Testis (tissue), 3 donors: ENCODE measurements around the gene THADA. TPM values are rescaled to one million over a fixed set of nuclear protein-coding genes. Genes with fewer than 3 reads are reported as not detected.

Experiments used
- DNase-seq: peaks from one replicate; pipeline ENCODE4 v3.0.0-alpha.2; 2019
- H3K27ac ChIP-seq, 2 donors: fragments of 200-600 bp; sonication (generic); one replicate each; pipeline ENCODE4 v1.5.1; 2019
- H3K27me3 ChIP-seq: fragments of 200-600 bp; sonication (generic); one replicate; pipeline ENCODE4 v1.5.1; 2019
- H3K36me3 ChIP-seq: fragments of 200-600 bp; sonication (generic); one replicate; pipeline ENCODE4 v1.5.1; 2017; ENCODE audit warnings: low read depth; ENCODE audit errors: missing control alignments
- H3K4me1 ChIP-seq: fragments of 200-600 bp; sonication (generic); one replicate; pipeline ENCODE4 v1.5.1; 2019
- H3K4me3 ChIP-seq, 2 donors: fragments of 200-600 bp; sonication (generic); one replicate each; pipeline ENCODE4 v1.5.1; 2017 to 2019
- H3K9me3 ChIP-seq: fragments of 200-600 bp; sonication (generic); one replicate; pipeline ENCODE4 v1.5.1; 2017
- POLR2A ChIP-seq: fragments of 450-650 bp; IDR thresholded peaks from one replicate; pipeline ENCODE4 v1.6.1; 2017; ENCODE audit warnings: antibody characterized with exemption, mild to moderate bottlenecking, moderate library complexity
- WGBS, 2 donors: methylation state at CpG; one replicate each; pipeline ENCODE4 v1.1.5; 2018; 5-methylcytosine and 5-hydroxymethylcytosine counted together
- intact Hi-C: fragments of 100-400 bp; cut with DNase I; formaldehyde crosslinking; loops from one replicate; pipeline ENCODE4 v1.15.1; 2023; ENCODE audit warnings: low total_unique reads
- polyA plus RNA-seq: library from polyadenylated mRNA; stranded (reverse); fragments of 350-450 nt; fragmentation: Illumina TruSeq; extraction: RNeasy Lipid Tissue Mini Kit (QIAGEN cat#74804); gene quantifications from one replicate; pipeline ENCODE4 v1.2.3, GENCODE V29; 2014; ENCODE audit warnings: low read depth, low replicate concordance; ENCODE audit not compliant: insufficient read depth
- total RNA-seq, 2 donors: library from RNA; depleted of rRNA; stranded (reverse); fragments of >200 nt; gene quantifications; one replicate each; pipeline ENCODE4 v1.2.3, GENCODE V29; 2016
- TF ChIP-seq, protein P1 (sequence below), 3 experiments: fragments of 450-650 bp in 2 of 3; fragments of 200-600 bp in 1 of 3; sonication (generic) in 1 of 3; IDR thresholded peaks; one replicate each; pipeline ENCODE4 v1.5.1; 2016 to 2019; ENCODE audit warnings: antibody characterized with exemption in 3 of 3, mild to moderate bottlenecking in 2 of 3, moderate library complexity in 1 of 3

The THADA gene
- total and polyA plus RNA-seq, 3 donors from 2014 or later: 29.5 to 43.9 (median 39.5) TPM

DNA sequence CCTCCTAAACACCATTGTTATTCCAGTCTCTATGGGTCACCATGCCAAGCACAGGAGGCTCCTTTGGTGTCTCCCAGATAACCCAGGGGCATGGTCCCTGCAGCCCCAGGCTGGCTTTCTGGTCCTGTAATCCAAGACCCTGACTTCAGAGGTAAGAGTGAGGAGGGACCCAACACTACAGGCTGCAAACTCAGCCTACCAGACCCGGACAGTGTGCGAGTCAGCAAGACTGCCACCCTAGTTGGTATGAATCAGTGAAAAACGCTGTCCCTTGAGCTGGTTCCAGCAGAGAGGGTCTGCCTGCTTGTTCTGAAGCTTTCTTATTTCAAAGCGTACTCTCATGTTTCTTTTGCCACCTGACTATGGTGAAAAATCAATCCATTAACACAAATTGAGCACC is 321.8 kb downstream of the THADA start:
- no peaks in the 10 kb centered on the region for H3K36me3 ChIP-seq
- TF ChIP-seq POLR2A: no peak
- TF ChIP-seq, protein P1, sequence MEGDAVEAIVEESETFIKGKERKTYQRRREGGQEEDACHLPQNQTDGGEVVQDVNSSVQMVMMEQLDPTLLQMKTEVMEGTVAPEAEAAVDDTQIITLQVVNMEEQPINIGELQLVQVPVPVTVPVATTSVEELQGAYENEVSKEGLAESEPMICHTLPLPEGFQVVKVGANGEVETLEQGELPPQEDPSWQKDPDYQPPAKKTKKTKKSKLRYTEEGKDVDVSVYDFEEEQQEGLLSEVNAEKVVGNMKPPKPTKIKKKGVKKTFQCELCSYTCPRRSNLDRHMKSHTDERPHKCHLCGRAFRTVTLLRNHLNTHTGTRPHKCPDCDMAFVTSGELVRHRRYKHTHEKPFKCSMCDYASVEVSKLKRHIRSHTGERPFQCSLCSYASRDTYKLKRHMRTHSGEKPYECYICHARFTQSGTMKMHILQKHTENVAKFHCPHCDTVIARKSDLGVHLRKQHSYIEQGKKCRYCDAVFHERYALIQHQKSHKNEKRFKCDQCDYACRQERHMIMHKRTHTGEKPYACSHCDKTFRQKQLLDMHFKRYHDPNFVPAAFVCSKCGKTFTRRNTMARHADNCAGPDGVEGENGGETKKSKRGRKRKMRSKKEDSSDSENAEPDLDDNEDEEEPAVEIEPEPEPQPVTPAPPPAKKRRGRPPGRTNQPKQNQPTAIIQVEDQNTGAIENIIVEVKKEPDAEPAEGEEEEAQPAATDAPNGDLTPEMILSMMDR (IDR thresholded peaks at IDR 0.05): no peak

DNA sequence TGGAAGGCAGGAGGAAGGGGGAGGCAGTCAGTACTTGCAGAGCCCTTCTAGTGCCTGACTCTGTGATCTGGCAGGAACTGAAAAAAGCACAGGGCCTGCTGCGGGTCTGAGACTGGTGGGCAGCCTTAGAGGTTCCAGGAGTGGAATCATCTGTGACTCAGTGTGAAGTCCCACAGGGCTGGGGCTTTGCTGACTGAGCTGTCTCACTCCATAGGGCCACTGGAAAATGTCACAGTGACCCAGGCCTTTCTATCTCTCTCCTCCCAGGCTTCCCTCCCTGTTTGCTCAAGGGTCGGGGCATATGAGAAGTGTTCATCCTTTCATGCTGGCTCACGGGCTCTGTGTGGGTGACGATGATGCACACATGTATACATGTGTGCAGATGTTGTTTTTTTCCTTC is 322.3 kb downstream of the THADA start:
- TF ChIP-seq, protein P1 (IDR thresholded peaks at IDR 0.05): no peak
- TF ChIP-seq POLR2A: no peak
- Histone ChIP-seq H3K36me3 (no peaks in the 10 kb centered on the region), H3K27ac (no peak overlapping the region), H3K27me3 (no peaks in the 10 kb centered on the region), H3K9me3 (no peaks in the 10 kb centered on the region), H3K4me1 (peaks cover 50% of the 10 kb centered on the region), H3K4me3 (no peak overlapping the region)
- WGBS, 2 donors: 33 to 59% methylated on average over 4 of the region's 4 CpGs
- DNase-seq: no peak
- intact Hi-C loops: no loop called here

More for the DNA sequence above, 321.8 kb downstream of the THADA start:
- Histone ChIP-seq H3K27me3 (no peaks in the 10 kb centered on the region), H3K4me3 (no peak overlapping the region), H3K27ac (no peak overlapping the region), H3K4me1 (peaks cover 44% of the 10 kb centered on the region), H3K9me3 (no peaks in the 10 kb centered on the region)
- DNase-seq: no peak
- intact Hi-C loops: no loop called here
- 91 to 97% methylated on average over 2 to 4 of the region's 4 CpGs for WGBS, 2 donors

DNA sequence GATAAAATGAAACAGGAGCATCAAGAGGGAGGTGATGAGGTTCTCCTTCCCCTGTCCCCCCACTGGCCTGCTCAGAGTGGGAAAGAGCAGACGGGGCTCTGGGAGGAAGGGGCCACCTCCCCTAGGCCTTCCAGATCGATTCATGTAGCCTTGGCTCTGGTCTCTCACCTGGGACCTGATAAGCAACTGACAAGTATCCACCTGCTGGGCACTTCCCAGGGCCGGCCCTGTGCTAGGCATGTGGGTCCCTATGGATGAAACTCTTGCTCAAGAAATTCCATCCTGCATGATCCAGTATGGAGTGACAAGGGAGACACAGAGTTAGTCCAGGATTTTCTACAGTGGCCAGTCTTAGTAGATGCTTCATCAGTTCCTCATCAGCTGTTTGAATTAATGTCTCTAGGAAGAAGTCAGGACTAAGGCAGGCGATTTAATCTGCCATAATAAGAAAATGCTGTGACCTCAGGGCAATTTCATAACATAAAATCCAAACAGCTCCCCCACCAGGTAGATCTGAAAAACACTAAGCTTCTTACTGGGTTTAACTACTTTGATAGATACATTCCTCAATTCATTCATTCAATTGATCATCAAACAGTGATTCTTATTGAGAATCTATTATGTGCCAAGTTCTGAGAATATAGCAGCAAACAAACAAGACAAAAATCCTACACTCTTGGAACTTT is 324.8 kb downstream of the THADA start:
- no peak for TF ChIP-seq POLR2A
- TF ChIP-seq, protein P1 (IDR thresholded peaks at IDR 0.05): no peak
- intact Hi-C loops: no loop called here
- WGBS, 2 donors: 82 to 83% methylated on average over 3 to 4 of the region's 4 CpGs
- no peak overlapping the region for H3K4me3 ChIP-seq
- no peaks in the 10 kb centered on the region for H3K9me3 ChIP-seq
- H3K27ac ChIP-seq: no peak overlapping the region
- peaks cover 34% of the 10 kb centered on the region for H3K4me1 ChIP-seq
- no peaks in the 10 kb centered on the region for H3K36me3 ChIP-seq
- DNase-seq: no peak
- H3K27me3 ChIP-seq: no peaks in the 10 kb centered on the region

DNA sequence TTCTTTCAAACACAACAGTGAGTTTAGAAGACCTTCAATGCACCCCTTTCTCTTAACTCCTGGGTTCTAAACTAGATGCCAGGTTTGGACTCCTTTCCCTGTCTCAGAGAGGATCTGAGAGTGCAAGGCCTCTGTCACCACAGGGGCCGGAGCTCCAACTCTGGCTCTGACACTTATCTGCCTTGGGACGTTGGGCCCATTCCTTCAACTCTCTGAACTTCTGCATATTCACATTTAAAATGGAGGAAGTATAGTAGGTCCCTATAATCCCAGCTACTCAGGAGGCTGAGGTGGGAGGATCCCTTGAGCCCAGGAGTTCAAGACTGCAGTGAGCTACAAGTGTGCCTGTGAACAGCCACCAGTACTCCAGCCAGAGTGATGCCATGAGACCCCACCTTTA is 325.4 kb downstream of the THADA start:
- H3K4me1 ChIP-seq: peaks cover 28% of the 10 kb centered on the region
- peak overlapping the region; percentile 60 to 87 for H3K27ac ChIP-seq
- H3K4me3 ChIP-seq: no peak overlapping the region
- TF ChIP-seq POLR2A: no peak
- TF ChIP-seq, protein P1 (IDR thresholded peaks at IDR 0.05): no peak
- H3K27me3 ChIP-seq: no peaks in the 10 kb centered on the region
- no peak for DNase-seq
- 81 to 90% methylated on average over 2 of the region's 2 CpGs for WGBS, 2 donors
- intact Hi-C loops: no loop called here
- H3K36me3 ChIP-seq: no peaks in the 10 kb centered on the region
- H3K9me3 ChIP-seq: no peaks in the 10 kb centered on the region

DNA sequence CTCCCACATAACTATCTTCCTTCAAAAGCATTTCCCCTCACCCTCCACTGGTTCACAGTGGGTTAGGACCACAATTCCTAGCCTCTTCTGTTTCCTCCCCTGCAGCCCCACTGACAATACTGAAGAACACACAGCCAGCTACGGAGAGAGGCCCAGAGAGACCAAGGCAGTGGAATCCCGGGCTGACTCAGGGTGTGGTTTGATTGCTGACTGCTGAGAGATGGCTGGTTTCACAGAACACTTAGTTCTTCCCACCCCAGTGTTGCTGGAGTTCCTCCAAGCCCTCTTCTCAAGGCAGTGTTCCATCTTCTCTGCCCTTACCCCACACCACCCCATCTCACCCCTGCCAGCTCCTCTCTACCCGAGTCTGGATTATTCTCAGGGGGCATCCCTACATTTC is 326.1 kb downstream of the THADA start:
- H3K4me3 ChIP-seq: no peak overlapping the region
- 20 to 29% methylated on average over 3 of the region's 3 CpGs for WGBS, 2 donors
- H3K27me3 ChIP-seq: no peaks in the 10 kb centered on the region
- H3K36me3 ChIP-seq: no peaks in the 10 kb centered on the region
- H3K9me3 ChIP-seq: no peaks in the 10 kb centered on the region
- intact Hi-C loops: no loop called here
- peaks cover 30% of the 10 kb centered on the region for H3K4me1 ChIP-seq
- TF ChIP-seq, protein P1 (IDR thresholded peaks at IDR 0.05): no peak
- no peak for TF ChIP-seq POLR2A
- DNase-seq: peak; percentile 82
- peak overlapping the region; percentile 60 to 87 for H3K27ac ChIP-seq
